Measurements from ENCODE around the gene CFDP1.
"Not testable (repeated sequence)": the region's sequence is repeated elsewhere in the genome, so short reads cannot be mapped to it uniquely, and the experiment has no call there.

The CFDP1 gene

DNA sequence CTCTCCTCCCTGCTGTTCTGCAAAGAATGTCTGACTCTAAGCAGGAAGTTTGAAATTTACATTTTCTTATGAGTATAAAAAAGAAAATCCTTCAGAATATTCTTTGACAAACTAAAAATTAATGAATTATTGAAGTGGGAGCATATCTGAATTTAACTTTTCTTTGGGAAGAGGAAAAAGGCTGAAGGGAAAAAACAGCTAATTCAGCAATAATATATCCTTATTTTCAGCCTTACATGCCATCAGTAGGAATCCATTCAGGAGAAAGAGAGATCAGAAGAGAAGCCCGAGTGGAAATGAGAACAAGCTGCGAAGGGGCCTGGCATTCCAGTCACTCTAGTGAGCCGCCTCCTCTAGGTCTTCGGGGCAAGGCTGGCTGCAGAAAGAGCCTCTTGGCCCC, 140.1 kb downstream of the CFDP1 start:
- Histone ChIP-seq H3K9me3 (ENCODE audit: insufficient read depth, low read depth, low read length) (no peaks in the 10 kb centered on the region), H3K4me3 (ENCODE audit: low read length) (no peak overlapping the region), H3K36me3 (ENCODE audit: insufficient read depth, low read depth, low read length) (peaks cover 72% of the 10 kb centered on the region), H3K27ac (ENCODE audit: low read length) (no peak overlapping the region), H3K4me1 (ENCODE audit: insufficient read depth, low read length) (no peaks in the 10 kb centered on the region), H3K27me3 (ENCODE audit: insufficient read depth, low read length) (no peaks in the 10 kb centered on the region), H3K9ac (ENCODE audit: low read depth, low read length) (no peak overlapping the region)

DNA sequence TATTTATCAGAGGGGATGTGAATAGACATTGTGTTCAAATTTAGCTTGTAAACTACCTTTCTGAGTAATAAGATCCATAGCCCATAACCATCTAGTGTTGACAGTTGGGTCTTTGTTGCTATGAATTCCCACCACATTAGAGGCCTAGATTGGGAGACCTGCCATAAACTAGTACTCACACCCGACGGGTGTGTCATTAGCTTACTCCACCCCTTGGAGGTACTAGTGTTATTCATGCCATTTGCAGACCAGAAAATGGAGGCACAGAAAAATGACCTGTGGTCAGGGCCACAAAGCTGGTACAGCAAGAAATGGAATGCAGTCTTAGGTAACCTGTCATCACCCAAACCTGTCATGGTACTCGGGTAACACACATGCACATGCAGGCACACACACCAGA, 140.6 kb downstream of the CFDP1 start:
- H3K4me3 ChIP-seq (ENCODE audit: low read length) = no peak overlapping the region
- no peak overlapping the region for H3K27ac ChIP-seq (ENCODE audit: low read length)
- H3K27me3 ChIP-seq (ENCODE audit: insufficient read depth, low read length) = no peaks in the 10 kb centered on the region
- H3K4me1 ChIP-seq (ENCODE audit: insufficient read depth, low read length) = no peaks in the 10 kb centered on the region
- H3K36me3 ChIP-seq (ENCODE audit: insufficient read depth, low read depth, low read length) = peaks cover 67% of the 10 kb centered on the region
- H3K9me3 ChIP-seq (ENCODE audit: insufficient read depth, low read depth, low read length) = no peaks in the 10 kb centered on the region
- no peak overlapping the region for H3K9ac ChIP-seq (ENCODE audit: low read depth, low read length)

DNA sequence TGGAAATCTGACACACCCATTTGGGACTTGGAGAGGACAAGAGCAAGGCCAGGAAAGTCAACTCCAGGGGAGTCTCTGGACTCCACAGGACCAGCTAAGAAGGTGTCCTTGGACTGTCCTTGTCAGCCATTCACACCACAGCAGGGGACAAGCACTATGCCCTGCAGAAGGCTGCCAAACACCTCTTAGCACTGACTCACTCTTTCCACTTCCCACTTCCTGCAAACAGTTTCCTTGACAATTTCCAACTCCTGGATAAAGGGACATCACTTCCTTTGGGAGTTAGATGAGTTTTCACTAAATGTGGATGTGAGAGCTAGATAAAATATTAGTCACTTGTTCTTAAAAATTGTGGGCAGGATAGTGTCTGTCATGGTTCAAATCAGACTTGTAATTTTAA, 144.1 kb downstream of the CFDP1 start:
- Histone ChIP-seq H3K4me1 (ENCODE audit: insufficient read depth, low read length) (no peaks in the 10 kb centered on the region), H3K36me3 (ENCODE audit: insufficient read depth, low read depth, low read length) (peaks cover 44% of the 10 kb centered on the region), H3K27ac (ENCODE audit: low read length) (no peak overlapping the region), H3K4me3 (ENCODE audit: low read length) (no peak overlapping the region), H3K9ac (ENCODE audit: low read depth, low read length) (no peak overlapping the region), H3K9me3 (ENCODE audit: insufficient read depth, low read depth, low read length) (no peaks in the 10 kb centered on the region), H3K27me3 (ENCODE audit: insufficient read depth, low read length) (no peaks in the 10 kb centered on the region)

- Histone ChIP-seq H3K9ac (ENCODE audit: low read depth, low read length) (no peak overlapping the region), H3K4me3 (ENCODE audit: low read length) (no peak overlapping the region), H3K9me3 (ENCODE audit: insufficient read depth, low read depth, low read length) (no peaks in the 10 kb centered on the region), H3K36me3 (ENCODE audit: insufficient read depth, low read depth, low read length) (peaks cover 39% of the 10 kb centered on the region), H3K27ac (ENCODE audit: low read length) (no peak overlapping the region), H3K27me3 (ENCODE audit: insufficient read depth, low read length) (no peaks in the 10 kb centered on the region), H3K4me1 (ENCODE audit: insufficient read depth, low read length) (no peaks in the 10 kb centered on the region)
Observed at GRCh38 chr16:75288596-75289120, 144.6 kb downstream of the CFDP1 start.

GRCh38 chr16:75288181-75288580, 145.1 kb downstream of the CFDP1 start:
- H3K9ac ChIP-seq (ENCODE audit: low read depth, low read length) = no peak overlapping the region
- no peaks in the 10 kb centered on the region for H3K27me3 ChIP-seq (ENCODE audit: insufficient read depth, low read length)
- H3K4me3 ChIP-seq (ENCODE audit: low read length) = no peak overlapping the region
- H3K36me3 ChIP-seq (ENCODE audit: insufficient read depth, low read depth, low read length) = peaks cover 34% of the 10 kb centered on the region
- no peak overlapping the region for H3K27ac ChIP-seq (ENCODE audit: low read length)
- no peaks in the 10 kb centered on the region for H3K9me3 ChIP-seq (ENCODE audit: insufficient read depth, low read depth, low read length)
- no peaks in the 10 kb centered on the region for H3K4me1 ChIP-seq (ENCODE audit: insufficient read depth, low read length)

DNA sequence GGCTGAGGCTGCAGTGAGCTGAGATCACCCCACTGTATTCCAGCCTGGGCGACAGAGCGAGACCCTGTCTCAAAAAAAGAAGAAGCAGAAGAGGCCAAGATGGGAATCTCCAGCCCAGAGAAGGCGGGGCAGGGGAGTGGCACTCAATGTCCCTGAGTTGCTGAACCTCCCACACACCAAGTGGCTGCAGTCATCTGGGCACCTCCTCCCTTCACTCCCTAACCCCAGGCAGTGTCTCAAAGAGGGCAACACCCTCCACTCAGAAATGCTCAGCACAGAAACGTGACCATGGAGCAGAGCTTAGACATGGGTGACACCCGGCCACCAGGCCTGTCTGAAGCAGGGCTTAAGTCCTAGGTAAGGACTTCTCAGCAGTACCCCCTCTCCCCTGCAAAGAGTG, 145.6 kb downstream of the CFDP1 start:
- Histone ChIP-seq H3K4me1 (ENCODE audit: insufficient read depth, low read length) (no peaks in the 10 kb centered on the region), H3K9ac (ENCODE audit: low read depth, low read length) (no peak overlapping the region), H3K36me3 (ENCODE audit: insufficient read depth, low read depth, low read length) (peaks cover 29% of the 10 kb centered on the region), H3K27ac (ENCODE audit: low read length) (no peak overlapping the region), H3K9me3 (ENCODE audit: insufficient read depth, low read depth, low read length) (no peaks in the 10 kb centered on the region), H3K27me3 (ENCODE audit: insufficient read depth, low read length) (no peaks in the 10 kb centered on the region), H3K4me3 (ENCODE audit: low read length) (no peak overlapping the region)

GRCh38 chr16:75286389-75286788, 146.9 kb downstream of the CFDP1 start:
- Histone ChIP-seq H3K27ac (ENCODE audit: low read length) (no peak overlapping the region), H3K4me1 (ENCODE audit: insufficient read depth, low read length) (no peaks in the 10 kb centered on the region), H3K36me3 (ENCODE audit: insufficient read depth, low read depth, low read length) (peaks cover 16% of the 10 kb centered on the region; the same call in 1 of the 2 replicates), H3K9ac (ENCODE audit: low read depth, low read length) (no peak overlapping the region), H3K9me3 (ENCODE audit: insufficient read depth, low read depth, low read length) (no peaks in the 10 kb centered on the region), H3K4me3 (ENCODE audit: low read length) (no peak overlapping the region), H3K27me3 (ENCODE audit: insufficient read depth, low read length) (no peaks in the 10 kb centered on the region)

DNA sequence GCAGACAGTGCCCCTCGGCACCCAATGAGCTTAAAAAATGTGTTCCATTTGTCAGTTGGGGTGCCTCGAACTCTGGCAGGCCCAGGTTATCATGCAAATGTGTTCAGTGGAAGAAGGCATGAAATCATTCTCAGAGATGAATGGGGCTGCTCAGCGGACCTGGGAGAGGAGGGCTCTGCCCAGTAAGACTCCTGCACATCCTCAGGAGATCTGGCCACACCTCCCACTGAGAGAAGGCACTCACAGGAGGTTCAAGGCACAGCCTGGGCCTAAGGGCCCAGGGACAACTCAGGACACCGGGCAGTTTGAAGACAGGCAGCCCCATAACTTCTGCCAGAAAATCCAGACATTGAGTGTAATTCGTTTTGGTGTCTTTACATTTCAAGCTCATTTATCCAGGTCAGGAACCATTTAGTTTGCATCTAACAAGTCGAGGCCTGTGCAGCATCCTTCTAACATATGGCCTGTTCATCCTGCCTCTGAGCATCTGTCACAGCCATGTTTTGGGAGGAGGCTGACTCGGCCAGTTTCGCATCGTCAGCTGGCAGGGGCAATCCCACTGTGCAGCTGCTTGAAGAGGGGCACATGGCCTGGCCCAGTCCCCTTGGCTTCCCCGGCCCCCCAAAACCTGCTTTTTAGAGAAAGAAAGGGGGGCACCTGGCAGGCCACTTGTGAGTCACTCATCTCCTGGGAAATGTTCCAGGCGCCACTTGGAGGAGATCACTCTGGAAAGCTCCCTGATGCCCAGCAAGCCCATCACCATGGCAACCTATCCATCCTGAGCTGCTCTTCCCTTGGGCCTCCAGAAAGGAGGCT, 150.6 kb downstream of the CFDP1 start:
- Histone ChIP-seq H3K27ac (ENCODE audit: low read length) (no peak overlapping the region), H3K36me3 (ENCODE audit: insufficient read depth, low read depth, low read length) (peaks cover 3% of the 10 kb centered on the region; the same call in 1 of the 2 replicates), H3K4me1 (ENCODE audit: insufficient read depth, low read length) (no peaks in the 10 kb centered on the region), H3K4me3 (ENCODE audit: low read length) (no peak overlapping the region), H3K9ac (ENCODE audit: low read depth, low read length) (no peak overlapping the region), H3K27me3 (ENCODE audit: insufficient read depth, low read length) (no peaks in the 10 kb centered on the region), H3K9me3 (ENCODE audit: insufficient read depth, low read depth, low read length) (no peaks in the 10 kb centered on the region)

GRCh38 chr16:75281826-75282225, 151.5 kb downstream of the CFDP1 start:
- no peaks in the 10 kb centered on the region for H3K27me3 ChIP-seq (ENCODE audit: insufficient read depth, low read length)
- H3K9me3 ChIP-seq (ENCODE audit: insufficient read depth, low read depth, low read length) = no peaks in the 10 kb centered on the region; the same call in 1 of the 2 replicates
- no peaks in the 10 kb centered on the region for H3K4me1 ChIP-seq (ENCODE audit: insufficient read depth, low read length)
- H3K9ac ChIP-seq (ENCODE audit: low read depth, low read length) = no peak overlapping the region
- H3K4me3 ChIP-seq (ENCODE audit: low read length) = no peak overlapping the region
- peaks cover 3% of the 10 kb centered on the region; the same call in 1 of the 2 replicates for H3K36me3 ChIP-seq (ENCODE audit: insufficient read depth, low read depth, low read length)
- H3K27ac ChIP-seq (ENCODE audit: low read length) = no peak overlapping the region

GRCh38 chr16:75281009-75281408, 152.3 kb downstream of the CFDP1 start:
- H3K36me3 ChIP-seq (ENCODE audit: insufficient read depth, low read depth, low read length); H3K9me3 ChIP-seq (ENCODE audit: insufficient read depth, low read depth, low read length); H3K4me3 ChIP-seq (ENCODE audit: low read length); H3K4me1 ChIP-seq (ENCODE audit: insufficient read depth, low read length); H3K27ac ChIP-seq (ENCODE audit: low read length); H3K9ac ChIP-seq (ENCODE audit: low read depth, low read length); H3K27me3 ChIP-seq (ENCODE audit: insufficient read depth, low read length): not testable (repeated sequence)

- Histone ChIP-seq H3K27ac (ENCODE audit: low read length) (no peak overlapping the region), H3K27me3 (ENCODE audit: insufficient read depth, low read length) (no peaks in the 10 kb centered on the region), H3K9ac (ENCODE audit: low read depth, low read length) (no peak overlapping the region), H3K4me3 (ENCODE audit: low read length) (no peak overlapping the region), H3K4me1 (ENCODE audit: insufficient read depth, low read length) (no peaks in the 10 kb centered on the region), H3K36me3 (ENCODE audit: insufficient read depth, low read depth, low read length) (peaks cover 3% of the 10 kb centered on the region; the same call in 1 of the 2 replicates), H3K9me3 (ENCODE audit: insufficient read depth, low read depth, low read length) (no peaks in the 10 kb centered on the region; the same call in 1 of the 2 replicates)
Observed at GRCh38 chr16:75280331-75280804, 152.9 kb downstream of the CFDP1 start.

- no peaks in the 10 kb centered on the region for H3K4me1 ChIP-seq (ENCODE audit: insufficient read depth, low read length)
- H3K36me3 ChIP-seq (ENCODE audit: insufficient read depth, low read depth, low read length) = no peaks in the 10 kb centered on the region
- no peaks in the 10 kb centered on the region; the same call in 1 of the 2 replicates for H3K9me3 ChIP-seq (ENCODE audit: insufficient read depth, low read depth, low read length)
- H3K27me3 ChIP-seq (ENCODE audit: insufficient read depth, low read length) = no peaks in the 10 kb centered on the region
- H3K27ac ChIP-seq (ENCODE audit: low read length) = no peak overlapping the region
- H3K9ac ChIP-seq (ENCODE audit: low read depth, low read length) = no peak overlapping the region
- H3K4me3 ChIP-seq (ENCODE audit: low read length) = no peak overlapping the region
Observed at GRCh38 chr16:75279305-75279704, 154.0 kb downstream of the CFDP1 start.

Data from iPS-20b (cell line).